NCI-H2081 (cell line): Measurements from ENCODE around the gene MEIS2.
"Not testable (repeated sequence)": the region's sequence is repeated elsewhere in the genome, so short reads cannot be mapped to it uniquely, and the experiment has no call there.

ENCODE experiments used
- DNase-seq, 2 experiments: peaks; one replicate each; lab custom pipeline; 2025; lab: John Stamatoyannopoulos, UW

The MEIS2 gene

GRCh38 chr15:37009288-37009687 lies 91.1 kb downstream of the MEIS2 start:
- DNase-seq = peak in 1 of 2 experiments; percentile 39

- DNase-seq = no peak
Measured at GRCh38 chr15:37008205-37008604, 92.1 kb downstream of the MEIS2 start.

GRCh38 chr15:37007301-37007700 lies 93.0 kb downstream of the MEIS2 start:
- no peak for DNase-seq

- no peak for DNase-seq
Measured at GRCh38 chr15:37004981-37005735, 95.2 kb downstream of the MEIS2 start.

- DNase-seq = no peak
Measured at GRCh38 chr15:37004373-37004869, 95.9 kb downstream of the MEIS2 start.

- DNase-seq = no peak
Measured at GRCh38 chr15:37002041-37002672, 98.2 kb downstream of the MEIS2 start.

GRCh38 chr15:37001417-37001816 lies 98.9 kb downstream of the MEIS2 start:
- no peak for DNase-seq

- no peak for DNase-seq
Measured at GRCh38 chr15:36999778-37000177, 100.6 kb downstream of the MEIS2 start.

- DNase-seq = no peak
Measured at GRCh38 chr15:36996538-36997181, 103.7 kb downstream of the MEIS2 start.

GRCh38 chr15:36996121-36996520 lies 104.2 kb downstream of the MEIS2 start:
- DNase-seq = no peak

- DNase-seq = no peak
Measured at GRCh38 chr15:36994790-36995189, 105.6 kb downstream of the MEIS2 start.

- DNase-seq = no peak
Measured at GRCh38 chr15:36992454-36992853, 107.9 kb downstream of the MEIS2 start.

- DNase-seq = no peak
Measured at GRCh38 chr15:36988947-36989346, 111.4 kb downstream of the MEIS2 start.

GRCh38 chr15:36982430-36982829 lies 117.9 kb downstream of the MEIS2 start:
- DNase-seq = no peak

GRCh38 chr15:36980281-36980680 lies 120.1 kb downstream of the MEIS2 start:
- not testable (repeated sequence) for DNase-seq

GRCh38 chr15:36978625-36979024 lies 121.7 kb downstream of the MEIS2 start:
- no peak for DNase-seq

GRCh38 chr15:36978126-36978525 lies 122.2 kb downstream of the MEIS2 start:
- no peak for DNase-seq

GRCh38 chr15:36977659-36978058 lies 122.7 kb downstream of the MEIS2 start:
- no peak for DNase-seq

GRCh38 chr15:36972704-36973103 lies 127.6 kb downstream of the MEIS2 start:
- DNase-seq = no peak

GRCh38 chr15:36970522-36970921 lies 129.8 kb downstream of the MEIS2 start:
- peak; percentile 52 to 89 for DNase-seq

GRCh38 chr15:36967929-36968328 lies 132.4 kb downstream of the MEIS2 start:
- no peak for DNase-seq

- peak in 1 of 2 experiments; percentile 32 for DNase-seq
Measured at GRCh38 chr15:36966708-36967107, 133.6 kb downstream of the MEIS2 start.
